PC-3 (cell line): ENCODE measurements around the gene MELK. TPM values are rescaled to one million over a fixed set of nuclear protein-coding genes. Genes with fewer than 3 reads are reported as not detected.
"Not testable (repeated sequence)": the region's sequence is repeated elsewhere in the genome, so short reads cannot be mapped to it uniquely, and the experiment has no call there.

Source experiments
- ATAC-seq: fragments of 200-7000 bp; cut with Tn5 transposase; 2 replicates; pipeline ENCODE4 v1.9.1; 2020; ENCODE audit warnings: mild to moderate bottlenecking, moderate library complexity
- BruUV-seq: library from RNA; stranded (reverse); fragments of 400-500 nt; replicated peaks from 2 replicates; lab custom pipeline; 2021; lab: Mats Ljungman, UMichigan
- CTCF ChIA-PET: fragments of 300-600 bp; sonication (Branson Sonifier 250); formaldehyde crosslinking; loops from one replicate; lab custom pipeline; 2022; ENCODE audit warnings: antibody characterized with exemption; lab: Charles Lee
- POLR2A ChIA-PET: fragments of 300-600 bp; sonication (Branson Sonifier 250); formaldehyde crosslinking; loops from one replicate; lab custom pipeline; 2022; ENCODE audit warnings: antibody characterized with exemption; ENCODE audit not compliant: unreplicated experiment; lab: Charles Lee
- DNase-seq: peaks from one replicate; pipeline ENCODE4 v3.0.0-alpha.2; 2015
- H2AFZ ChIP-seq: fragments of 300-600 bp; sonication (generic); 2 replicates; pipeline ENCODE4 v1.6.0; 2016; ENCODE audit warnings: antibody characterized with exemption, low read length
- H3F3A ChIP-seq: fragments of 300-600 bp; sonication (generic); one replicate; pipeline ENCODE4 v1.6.0; 2017; ENCODE audit warnings: antibody characterized with exemption, low read length, control low read depth, mild to moderate bottlenecking; ENCODE audit not compliant: unreplicated experiment
- H3K27ac ChIP-seq: fragments of 300-600 bp; sonication (generic); 2 replicates; pipeline ENCODE4 v1.5.1; 2016; ENCODE audit warnings: mild to moderate bottlenecking, low read length
- H3K27me3 ChIP-seq: fragments of 300-600 bp; sonication (generic); 2 replicates; pipeline ENCODE4 v1.6.1; 2016; ENCODE audit warnings: low read length, mixed read lengths
- H3K36me3 ChIP-seq: fragments of 300-600 bp; sonication (generic); 2 replicates; pipeline ENCODE4 v1.6.1; 2016; ENCODE audit warnings: low read depth, mixed run types, low read length, mixed read lengths
- H3K4me1 ChIP-seq: fragments of 300-600 bp; sonication (generic); 2 replicates; pipeline ENCODE4 v1.5.1; 2016; ENCODE audit warnings: low read length; ENCODE audit not compliant: insufficient read depth
- H3K4me2 ChIP-seq: fragments of 300-600 bp; sonication (generic); 2 replicates; pipeline ENCODE4 v1.6.0; 2016; ENCODE audit warnings: low read length
- H3K4me3 ChIP-seq: fragments of 300-600 bp; sonication (generic); 2 replicates; pipeline ENCODE4 v1.5.1; 2016; ENCODE audit warnings: mild to moderate bottlenecking, low read length, mixed read lengths
- H3K79me2 ChIP-seq: fragments of 300-600 bp; sonication (generic); 2 replicates; pipeline ENCODE4 v1.6.1; 2017; ENCODE audit warnings: low read length, mixed read lengths
- H3K9ac ChIP-seq: fragments of 300-600 bp; sonication (generic); 2 replicates; pipeline ENCODE4 v1.6.0; 2016; ENCODE audit warnings: mild to moderate bottlenecking, low read length
- H3K9me2 ChIP-seq: fragments of 300-600 bp; sonication (generic); replicated peaks from 2 replicates; pipeline ENCODE4 v1.6.1; 2016; ENCODE audit warnings: mixed run types, low read length, mixed read lengths
- H3K9me3 ChIP-seq: fragments of 300-600 bp; sonication (generic); 2 replicates; pipeline ENCODE4 v1.6.1; 2016; ENCODE audit warnings: low read length, mixed read lengths
- H4K20me1 ChIP-seq: fragments of 300-600 bp; sonication (generic); 2 replicates; pipeline ENCODE4 v1.6.1; 2016; ENCODE audit warnings: low read length, mixed read lengths
- CTCF ChIP-seq: fragments of 300-600 bp; sonication (generic); conservative IDR thresholded peaks from 2 replicates; pipeline ENCODE4 v1.5.1; 2017; ENCODE audit warnings: antibody characterized with exemption, low read depth, mild to moderate bottlenecking, low read length
- EZH2 ChIP-seq: fragments of 300-600 bp; sonication (generic); IDR thresholded peaks from one replicate; pipeline ENCODE4 v1.6.1; 2017; ENCODE audit warnings: antibody characterized with exemption, mild to moderate bottlenecking, low read length; ENCODE audit not compliant: unreplicated experiment
- EZH2phosphoT487 ChIP-seq: fragments of 300-600 bp; sonication (generic); IDR thresholded peaks from 2 replicates; pipeline ENCODE4 v1.6.1; 2018; ENCODE audit warnings: mild to moderate bottlenecking, antibody characterized with exemption, low read length, borderline replicate concordance
- intact Hi-C: fragments of 100-400 bp; cut with micrococcal nuclease; formaldehyde crosslinking; loops from 2 replicates; pipeline ENCODE4 v1.9.0; 2023
- total RNA-seq: library from RNA; depleted of rRNA; stranded (reverse); fragments of >200 nt; gene quantifications from 2 replicates; pipeline ENCODE4 v1.2.3, GENCODE V29; 2014

Gene MELK
- total RNA-seq, 1 experiment from 2014 or later: 40.8 TPM

- no peak overlapping the region for H3K9ac ChIP-seq
Observed at GRCh38 chr9:36532353-36532752, 40.3 kb upstream of the MELK start.

GRCh38 chr9:36533726-36534125 is 39.0 kb upstream of the MELK start:
- ATAC-seq, H3K9ac ChIP-seq, H2AFZ ChIP-seq, H3K4me3 ChIP-seq, H4K20me1 ChIP-seq, H3F3A ChIP-seq, DNase-seq, H3K4me2 ChIP-seq, BruUV-seq, intact Hi-C loops, H3K27ac ChIP-seq, CTCF ChIA-PET, H3K9me3 ChIP-seq, H3K9me2 ChIP-seq, H3K4me1 ChIP-seq, H3K27me3 ChIP-seq, H3K36me3 ChIP-seq, H3K79me2 ChIP-seq, POLR2A ChIA-PET: not testable (repeated sequence)

More at GRCh38 chr9:36532353-36532752, 40.3 kb upstream of the MELK start:
- H3K4me2 ChIP-seq: no peak overlapping the region
- no peaks in the 10 kb centered on the region for H3K9me3 ChIP-seq
- DNase-seq (no peak), ATAC-seq (no peak)
- H3F3A ChIP-seq: no peaks in the 10 kb centered on the region
- H3K4me3 ChIP-seq: no peak overlapping the region
- H3K36me3 ChIP-seq: no peaks in the 10 kb centered on the region
- ChIA-PET CTCF (no interaction called here), POLR2A (no interaction called here)
- intact Hi-C loops: no loop called here
- BruUV-seq: no TSS peak
- no peaks in the 10 kb centered on the region for H3K79me2 ChIP-seq
- no peaks in the 10 kb centered on the region for H3K4me1 ChIP-seq
- no peak overlapping the region for H3K27ac ChIP-seq
- H4K20me1 ChIP-seq: no peaks in the 10 kb centered on the region
- TF ChIP-seq EZH2phosphoT487 (no peak), EZH2 (no peak), CTCF (no peak)
- no peaks in the 10 kb centered on the region for H3K27me3 ChIP-seq
- no peak overlapping the region for H2AFZ ChIP-seq
- no peaks in the 10 kb centered on the region for H3K9me2 ChIP-seq

GRCh38 chr9:36535107-36535506 is 37.6 kb upstream of the MELK start:
- CTCF ChIA-PET: no interaction called here
- POLR2A ChIA-PET: no interaction called here

More at GRCh38 chr9:36535107-36535506, 37.6 kb upstream of the MELK start:
- no peak overlapping the region for H3K4me3 ChIP-seq
- H3K27ac ChIP-seq: no peak overlapping the region
- H3K9me2 ChIP-seq: no peaks in the 10 kb centered on the region
- no peak overlapping the region for H2AFZ ChIP-seq
- no peaks in the 10 kb centered on the region for H4K20me1 ChIP-seq
- intact Hi-C loops: no loop called here
- no peak overlapping the region for H3K9ac ChIP-seq
- no peaks in the 10 kb centered on the region for H3K36me3 ChIP-seq
- no TSS peak for BruUV-seq
- no peak overlapping the region for H3K4me2 ChIP-seq
- H3K27me3 ChIP-seq: no peaks in the 10 kb centered on the region
- no peak for DNase-seq
- H3K4me1 ChIP-seq: no peaks in the 10 kb centered on the region
- ATAC-seq: no peak
- H3F3A ChIP-seq: no peaks in the 10 kb centered on the region
- TF ChIP-seq EZH2: no peak
- no peak for TF ChIP-seq CTCF
- TF ChIP-seq EZH2phosphoT487: no peak
- H3K79me2 ChIP-seq: no peaks in the 10 kb centered on the region
- no peaks in the 10 kb centered on the region for H3K9me3 ChIP-seq
